Right atrium auricular region (tissue), 2 donors: ENCODE measurements around the gene PTGER2. TPM values are rescaled to one million over a fixed set of nuclear protein-coding genes. Genes with fewer than 3 reads are reported as not detected.

Source experiments
- DNase-seq: peaks from one replicate; pipeline ENCODE4 v3.0.0-alpha.2; 2019; ENCODE audit warnings: low spot score
- H3K27ac ChIP-seq, 2 donors: fragments of 200-600 bp; sonication (generic); 1 replicate in 1 of 2; 2 replicates in 1 of 2; pipeline ENCODE4 v1.5.1; 2016 to 2019
- H3K27me3 ChIP-seq, 2 donors: fragments of 200-600 bp; sonication (generic); one replicate each; pipeline versions ENCODE4 v1.5.1 to v1.6.0; 2017 to 2019
- H3K36me3 ChIP-seq: fragments of 200-600 bp; sonication (generic); one replicate; pipeline ENCODE4 v1.5.1; 2016
- H3K4me1 ChIP-seq, 2 donors: fragments of 200-600 bp; sonication (generic); one replicate each; pipeline versions ENCODE4 v1.5.1 to v1.6.0; 2017 to 2019
- H3K4me3 ChIP-seq, 2 donors: fragments of 200-600 bp; sonication (generic); 1 replicate in 1 of 2; 2 replicates in 1 of 2; pipeline ENCODE4 v1.5.1; 2017 to 2019; ENCODE audit warnings: mild to moderate bottlenecking in 1 of 2, moderate library complexity in 1 of 2
- H3K9me3 ChIP-seq, 2 donors: fragments of 200-600 bp; sonication (generic); one replicate each; pipeline ENCODE4 v1.5.1; 2019
- total RNA-seq, 2 donors: library from RNA; depleted of rRNA; stranded (reverse); fragments of >200 nt; gene quantifications; one replicate each; pipeline ENCODE4 v1.1.0, GENCODE V29; 2016
- TF ChIP-seq, protein P1 (sequence below), 2 donors: fragments of 200-600 bp; sonication (generic); IDR thresholded peaks; one replicate each; pipeline ENCODE4 v1.5.1; 2019; ENCODE audit warnings: antibody characterized with exemption in 2 of 2

Gene PTGER2
- total RNA-seq, 2 donors from 2014 or later, result 0.44 to 1.5 TPM

- Histone ChIP-seq H3K4me3 (no peak overlapping the region), H3K36me3 (no peaks in the 10 kb centered on the region), H3K4me1 (no peaks in the 10 kb centered on the region), H3K9me3 (no peaks in the 10 kb centered on the region), H3K27me3 (no peaks in the 10 kb centered on the region), H3K27ac (no peak overlapping the region)
- TF ChIP-seq, protein P1, sequence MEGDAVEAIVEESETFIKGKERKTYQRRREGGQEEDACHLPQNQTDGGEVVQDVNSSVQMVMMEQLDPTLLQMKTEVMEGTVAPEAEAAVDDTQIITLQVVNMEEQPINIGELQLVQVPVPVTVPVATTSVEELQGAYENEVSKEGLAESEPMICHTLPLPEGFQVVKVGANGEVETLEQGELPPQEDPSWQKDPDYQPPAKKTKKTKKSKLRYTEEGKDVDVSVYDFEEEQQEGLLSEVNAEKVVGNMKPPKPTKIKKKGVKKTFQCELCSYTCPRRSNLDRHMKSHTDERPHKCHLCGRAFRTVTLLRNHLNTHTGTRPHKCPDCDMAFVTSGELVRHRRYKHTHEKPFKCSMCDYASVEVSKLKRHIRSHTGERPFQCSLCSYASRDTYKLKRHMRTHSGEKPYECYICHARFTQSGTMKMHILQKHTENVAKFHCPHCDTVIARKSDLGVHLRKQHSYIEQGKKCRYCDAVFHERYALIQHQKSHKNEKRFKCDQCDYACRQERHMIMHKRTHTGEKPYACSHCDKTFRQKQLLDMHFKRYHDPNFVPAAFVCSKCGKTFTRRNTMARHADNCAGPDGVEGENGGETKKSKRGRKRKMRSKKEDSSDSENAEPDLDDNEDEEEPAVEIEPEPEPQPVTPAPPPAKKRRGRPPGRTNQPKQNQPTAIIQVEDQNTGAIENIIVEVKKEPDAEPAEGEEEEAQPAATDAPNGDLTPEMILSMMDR (IDR thresholded peaks at IDR 0.05), result no peak
- DNase-seq, result no peak
Observed at GRCh38 chr14:52365071-52365470, 51.0 kb downstream of the PTGER2 start.

- no peaks in the 10 kb centered on the region for H3K36me3 ChIP-seq
- H3K27ac ChIP-seq, result no peak overlapping the region
- no peaks in the 10 kb centered on the region for H3K27me3 ChIP-seq
- H3K4me3 ChIP-seq, result no peak overlapping the region
- DNase-seq, result no peak
- TF ChIP-seq, protein P1 (IDR thresholded peaks at IDR 0.05), result no peak
- H3K4me1 ChIP-seq, result no peaks in the 10 kb centered on the region
- H3K9me3 ChIP-seq, result no peaks in the 10 kb centered on the region
Observed at GRCh38 chr14:52366796-52367315, 52.7 kb downstream of the PTGER2 start.

- no peak overlapping the region for H3K4me3 ChIP-seq
- TF ChIP-seq, protein P1 (IDR thresholded peaks at IDR 0.05), result no peak
- H3K4me1 ChIP-seq, result no peaks in the 10 kb centered on the region
- no peaks in the 10 kb centered on the region for H3K36me3 ChIP-seq
- H3K9me3 ChIP-seq, result peaks cover 0 to 7% of the 10 kb centered on the region in 2 donors
- H3K27me3 ChIP-seq, result no peaks in the 10 kb centered on the region
- no peak for DNase-seq
- H3K27ac ChIP-seq, result no peak overlapping the region
Observed at GRCh38 chr14:52369305-52369801, 55.2 kb downstream of the PTGER2 start.

DNA sequence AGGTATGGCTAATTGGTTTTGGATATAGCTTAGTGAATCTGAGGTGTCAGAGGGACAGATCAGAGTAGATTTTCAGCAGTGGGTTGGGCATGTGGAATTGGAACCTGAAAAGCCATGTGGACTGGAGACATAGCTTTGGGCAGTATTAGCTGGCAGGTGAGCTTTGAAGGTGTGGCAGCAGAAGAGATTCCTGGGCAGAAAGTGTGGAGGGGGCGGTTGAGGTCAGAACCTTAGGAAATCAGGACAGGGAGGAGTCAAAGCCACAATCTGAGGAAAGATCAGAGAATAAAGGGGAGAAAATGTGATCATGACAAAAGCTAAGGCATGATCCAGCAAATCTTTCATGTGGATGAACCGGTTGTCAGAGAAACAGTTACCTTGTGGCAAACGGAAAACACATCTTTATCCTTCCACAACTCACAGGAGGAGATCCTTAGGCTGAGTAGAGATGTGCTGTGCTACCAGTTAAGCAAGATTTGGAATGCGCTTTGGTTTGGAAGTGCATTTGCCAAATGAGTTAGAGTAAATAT is 56.4 kb downstream of the PTGER2 start:
- Histone ChIP-seq H3K36me3 (no peaks in the 10 kb centered on the region), H3K27ac (no peak overlapping the region), H3K9me3 (peaks cover 0 to 7% of the 10 kb centered on the region in 2 donors), H3K4me3 (no peak overlapping the region), H3K27me3 (no peaks in the 10 kb centered on the region), H3K4me1 (no peaks in the 10 kb centered on the region)
- TF ChIP-seq, protein P1 (IDR thresholded peaks at IDR 0.05), result no peak
- DNase-seq, result no peak

DNA sequence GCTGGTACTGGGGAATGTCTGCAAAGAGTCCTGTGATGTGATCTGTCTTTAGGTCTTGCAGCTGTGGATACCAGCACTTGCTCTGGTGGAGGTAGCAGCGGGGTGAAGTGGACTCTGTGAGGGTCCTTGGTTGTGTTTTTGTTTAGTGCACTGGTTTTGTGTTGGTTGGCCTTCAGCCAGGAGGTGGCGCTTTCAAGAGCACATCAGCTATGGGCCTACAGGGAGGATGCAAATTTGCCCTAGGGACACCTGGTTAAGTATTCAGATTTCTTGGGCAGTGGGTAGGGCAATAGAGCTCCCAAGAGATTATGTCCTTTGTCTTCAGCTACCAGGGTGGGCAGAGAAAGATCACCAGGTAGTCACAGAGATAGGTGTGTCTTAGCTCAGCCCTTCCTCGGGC is 63.8 kb downstream of the PTGER2 start:
- Histone ChIP-seq H3K27ac (no peak overlapping the region), H3K9me3 (no peaks in the 10 kb centered on the region), H3K4me3 (no peak overlapping the region), H3K4me1 (no peaks in the 10 kb centered on the region), H3K27me3 (no peaks in the 10 kb centered on the region), H3K36me3 (no peaks in the 10 kb centered on the region)
- TF ChIP-seq, protein P1 (IDR thresholded peaks at IDR 0.05), result no peak
- no peak for DNase-seq

Other genes with a start within 250 kb of the PTGER2 start
- 10 to 100 TPM; 23.0 to 41.2 TPM for gene NID2, start 245.3 kb upstream of the PTGER2 start, total RNA-seq
- gene PTGDR, start 46.6 kb upstream of the PTGER2 start, total RNA-seq, result under 1 TPM; 0.28 to 0.89 TPM
- gene TXNDC16, start 238.2 kb downstream of the PTGER2 start, total RNA-seq, result 1 to 10 TPM; 6.7 to 7.0 TPM
- under 1 TPM; 0.85 to 0.98 TPM for gene GPR137C, start 238.5 kb downstream of the PTGER2 start, total RNA-seq